G401 (cell line): ENCODE measurements around the gene ATP6V1A. TPM values are rescaled to one million over a fixed set of nuclear protein-coding genes. Genes with fewer than 3 reads are reported as not detected.
A peak's percentile ranks its signal among the peaks of the same experiment; 100 is the strongest.

Experiments used
- DNase-seq: peaks from one replicate; pipeline ENCODE4 v3.0.0-alpha.2; 2015; ENCODE audit warnings: low spot score
- in situ Hi-C: cut with HindIII; loops from 2 replicates; pipeline ENCODE4 v1.10.0; 2016; ENCODE audit warnings: low sequenced_read_pairs, mixed read lengths
- total RNA-seq: library from RNA; depleted of rRNA; stranded (reverse); fragments of >200 nt; shearing (Covaris generic); gene quantifications from 2 replicates; pipeline ENCODE4 v1.2.3, GENCODE V29; 2014; rRNA removed

Gene ATP6V1A
- 81.8 and 122 TPM in 2 replicates for total RNA-seq

- in situ Hi-C loops: no loop called here
- DNase-seq: peak; percentile 98
These were observed at the start of gene ATP6V1A for GRCh38 chr3:113746548-113747282. Gene ATP6V1A (plus strand): TSS chr3:113747035. CDS start chr3:113778754, 31,719 bp downstream.

DNA sequence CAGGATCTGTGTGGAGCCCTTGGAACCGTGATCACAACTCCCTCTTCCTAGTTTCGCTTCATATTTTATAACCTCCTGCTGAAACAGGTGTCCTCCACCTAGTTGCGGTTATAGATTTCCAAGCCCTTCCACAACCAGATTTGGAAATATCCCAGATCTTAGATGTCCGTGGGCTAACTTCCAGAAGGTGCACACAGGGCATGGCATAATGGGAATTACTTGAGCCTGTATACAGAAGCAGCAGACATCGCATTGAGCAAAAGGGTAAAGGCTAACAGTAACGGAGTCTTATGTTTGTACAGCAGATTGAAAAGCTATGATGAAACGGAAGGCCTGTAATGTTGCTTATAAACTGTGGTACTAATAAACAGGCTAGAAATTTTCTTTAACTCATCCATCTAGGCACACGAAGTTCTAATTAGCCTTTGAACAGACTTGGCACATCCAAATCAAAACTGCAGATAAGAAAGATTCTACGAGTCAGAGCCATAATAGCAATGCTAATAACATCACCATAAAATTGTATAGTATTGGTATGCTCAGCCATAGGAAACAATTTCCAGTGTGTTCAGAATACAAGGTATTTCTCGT, 49.2 kb upstream of the ATP6V1A start:
- peak; percentile 59 for DNase-seq
- in situ Hi-C loops: no loop called here

DNA sequence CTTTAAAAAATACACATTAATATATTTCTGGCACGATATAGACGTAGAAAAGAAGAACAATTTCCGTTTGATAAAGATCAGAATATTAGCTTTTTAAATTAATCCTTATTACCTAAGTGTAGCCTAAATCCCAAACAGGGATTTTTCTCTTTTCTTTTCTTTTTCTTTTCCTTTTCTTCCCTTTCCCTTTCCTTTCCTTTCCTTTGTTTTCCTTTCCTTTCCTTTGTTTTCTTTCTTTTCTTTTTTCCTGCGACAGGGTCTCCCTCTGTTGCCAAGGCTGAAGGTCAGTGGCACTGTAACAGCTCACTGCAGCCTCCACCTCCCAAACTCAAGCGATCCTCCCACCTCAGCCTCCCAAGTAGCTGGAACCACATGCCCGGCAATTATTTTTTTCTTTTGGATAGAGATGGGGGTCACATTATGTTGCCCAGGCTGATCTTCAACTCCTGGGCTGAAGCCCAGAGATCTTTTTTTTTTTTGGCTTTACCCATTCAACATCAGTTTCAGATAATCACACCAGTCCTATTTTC, 48.6 kb upstream of the ATP6V1A start:
- no peak for DNase-seq
- in situ Hi-C loops: no loop called here

DNA sequence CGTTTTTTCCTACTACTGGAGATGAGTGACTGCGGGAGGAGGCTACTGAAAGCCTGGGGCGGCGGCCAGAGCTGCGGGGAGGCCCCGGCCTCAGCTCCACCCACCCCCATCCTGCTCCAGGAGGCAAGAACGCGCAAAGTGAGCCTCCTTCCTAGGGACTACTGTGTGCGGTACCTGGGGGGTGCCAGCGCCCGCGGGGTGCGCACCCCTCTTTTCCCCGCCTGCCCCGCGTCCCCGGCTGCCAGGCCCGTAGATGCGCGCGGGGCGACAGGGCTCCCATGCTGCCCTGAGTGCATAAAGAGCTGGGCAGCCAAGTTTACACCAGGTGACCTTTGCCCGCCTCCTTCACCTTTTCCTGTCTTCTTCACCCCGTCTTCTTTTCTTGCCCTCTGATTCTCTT, 47.9 kb upstream of the ATP6V1A start:
- DNase-seq: no peak
- in situ Hi-C loops: no loop called here

- in situ Hi-C loops: no loop called here
- DNase-seq: no peak
These were observed 39.0 kb upstream of the ATP6V1A start for GRCh38 chr3:113707835-113708234.

- in situ Hi-C loops: no loop called here
- no peak for DNase-seq
These were observed 34.7 kb upstream of the ATP6V1A start for GRCh38 chr3:113712129-113712528.

- no peak for DNase-seq
- in situ Hi-C loops: no loop called here
These were observed 32.1 kb upstream of the ATP6V1A start for GRCh38 chr3:113714702-113715101.

GRCh38 chr3:113717308-113717707, 29.5 kb upstream of the ATP6V1A start:
- in situ Hi-C loops: no loop called here
- DNase-seq: no peak

DNA sequence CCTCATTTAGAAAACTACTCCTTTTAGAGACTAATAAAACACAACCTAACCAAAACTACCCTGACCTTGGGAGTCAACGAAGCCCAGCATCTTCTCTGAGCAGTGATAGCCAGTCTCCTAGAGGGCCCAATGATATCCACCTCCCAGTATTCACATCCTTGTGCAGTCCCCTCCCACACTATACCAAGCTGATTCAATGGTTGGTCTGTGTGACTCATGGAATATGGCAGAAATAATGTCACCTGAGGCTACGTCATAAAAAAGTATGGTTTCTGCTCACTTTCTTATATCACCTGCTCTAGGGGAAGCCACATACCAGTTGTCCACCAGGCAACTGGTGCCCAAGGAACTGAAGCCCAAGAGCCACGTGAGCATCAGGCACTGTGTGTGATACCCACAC, 29.0 kb upstream of the ATP6V1A start:
- in situ Hi-C loops: no loop called here
- no peak for DNase-seq

DNA sequence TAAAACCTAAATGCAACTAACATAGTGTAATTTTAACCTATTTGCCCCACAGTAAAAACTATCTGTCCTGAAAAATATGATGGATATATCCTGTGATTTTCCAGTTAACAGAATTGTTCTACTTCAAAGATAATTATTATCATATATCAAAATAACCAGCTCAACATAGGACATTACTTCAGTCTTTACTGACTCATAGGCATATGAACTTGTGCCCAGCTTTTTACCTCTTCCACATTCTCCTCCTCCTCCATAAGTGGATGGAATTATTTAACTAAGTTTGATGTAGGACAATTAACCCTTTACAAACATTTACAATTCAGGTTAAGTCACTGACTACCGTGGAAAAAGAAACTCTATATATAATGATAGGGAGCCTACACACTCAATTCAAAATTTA, 27.5 kb upstream of the ATP6V1A start:
- no peak for DNase-seq
- in situ Hi-C loops: no loop called here

GRCh38 chr3:113719758-113720157, 27.1 kb upstream of the ATP6V1A start:
- in situ Hi-C loops: no loop called here
- no peak for DNase-seq

GRCh38 chr3:113721636-113722035, 25.2 kb upstream of the ATP6V1A start:
- DNase-seq: no peak
- in situ Hi-C loops: no loop called here

GRCh38 chr3:113728661-113729060, 18.2 kb upstream of the ATP6V1A start:
- no peak for DNase-seq
- in situ Hi-C loops: no loop called here

- in situ Hi-C loops: no loop called here
- no peak for DNase-seq
These were observed 16.3 kb upstream of the ATP6V1A start for GRCh38 chr3:113730550-113730949.

GRCh38 chr3:113731694-113732093, 15.1 kb upstream of the ATP6V1A start:
- in situ Hi-C loops: no loop called here
- DNase-seq: no peak

GRCh38 chr3:113736548-113737089, 10.2 kb upstream of the ATP6V1A start:
- DNase-seq: peak; percentile 75
- in situ Hi-C loops: no loop called here

GRCh38 chr3:113741086-113741485, 5.7 kb upstream of the ATP6V1A start:
- in situ Hi-C loops: no loop called here
- DNase-seq: no peak

DNA sequence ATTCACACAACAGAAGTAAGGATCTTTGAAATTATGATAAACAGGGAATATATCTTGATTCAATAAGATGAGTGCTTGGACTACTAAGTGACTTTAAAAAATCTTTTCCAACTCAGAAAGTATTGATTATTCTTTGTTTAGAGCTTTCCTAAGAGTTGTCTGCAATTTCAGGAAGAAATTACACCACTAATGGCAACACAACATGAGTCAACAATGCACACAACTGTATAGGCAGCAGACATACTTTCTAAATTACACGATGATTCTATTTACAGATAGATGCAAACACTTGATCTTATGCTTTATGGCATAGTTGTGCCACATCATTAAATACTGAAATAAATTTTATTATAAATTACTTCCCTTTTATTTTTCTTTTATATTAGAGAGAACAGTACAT, 5.2 kb upstream of the ATP6V1A start:
- DNase-seq: no peak
- in situ Hi-C loops: no loop called here

DNA sequence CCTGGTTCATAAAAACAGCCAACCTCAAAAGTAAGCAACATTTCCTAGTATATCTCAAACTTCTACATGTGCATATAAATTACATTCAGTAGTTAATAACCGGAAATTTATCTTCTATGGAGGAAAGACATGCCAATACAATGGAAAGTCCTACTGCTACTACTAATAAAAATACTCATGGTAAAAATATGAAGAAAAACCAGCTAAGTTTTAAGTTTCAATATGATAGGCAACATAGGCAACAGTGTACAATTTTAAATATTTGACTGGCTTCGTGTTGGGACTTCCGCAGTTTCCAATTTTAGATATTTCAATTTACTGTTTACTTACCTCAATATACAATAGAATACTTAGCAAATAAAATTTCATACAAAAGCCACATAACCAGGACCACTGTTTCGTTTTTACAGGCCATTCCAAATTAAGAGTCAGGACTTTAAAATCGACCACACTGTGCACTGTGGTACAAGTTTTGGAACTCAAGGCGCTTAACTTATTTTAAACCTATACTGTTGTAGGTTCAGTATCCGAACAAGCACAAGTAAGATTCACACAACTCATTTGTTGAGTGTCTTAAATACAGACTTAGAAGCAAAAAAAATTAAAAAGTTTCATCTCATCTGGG, 3.7 kb upstream of the ATP6V1A start:
- in situ Hi-C loops: no loop called here
- no peak for DNase-seq
